A673 (cell line): ENCODE results near the gene NDUFB1. TPM values are rescaled to one million over a fixed set of nuclear protein-coding genes. Genes with fewer than 3 reads are reported as not detected.

Source experiments
- BruUV-seq: library from RNA; stranded (reverse); fragments of 400-500 nt; replicated peaks from 2 replicates; lab custom pipeline; 2021; lab: Mats Ljungman, UMichigan
- CTCF ChIA-PET: fragments of 300-600 bp; sonication (Branson Sonifier 250); formaldehyde crosslinking; loops from one replicate; lab custom pipeline; 2022; ENCODE audit warnings: antibody characterized with exemption; lab: Charles Lee
- POLR2A ChIA-PET: fragments of 300-600 bp; sonication (Branson Sonifier 250); formaldehyde crosslinking; loops from one replicate; lab custom pipeline; 2022; ENCODE audit warnings: antibody characterized with exemption; ENCODE audit not compliant: low non-redundant PET; lab: Charles Lee
- DNase-seq: peaks from one replicate; pipeline ENCODE4 v3.0.0-alpha.2; 2015; ENCODE audit warnings: low spot score
- H3K27ac ChIP-seq: fragments of 200-600 bp; sonication (generic); 2 replicates; pipeline ENCODE4 v1.5.1; 2016; ENCODE audit warnings: mixed run types, low read depth, mild to moderate bottlenecking, mixed read lengths, antibody characterized with exemption, low read length; ENCODE audit not compliant: poor library complexity, severe bottlenecking
- H3K27me3 ChIP-seq: fragments of 200-600 bp; sonication (generic); replicated peaks from 2 replicates; pipeline ENCODE4 v1.6.1; 2017; ENCODE audit warnings: mixed run types, low read depth, mild to moderate bottlenecking, mixed read lengths, antibody characterized with exemption, low read length; ENCODE audit not compliant: insufficient read depth, poor library complexity
- H3K36me3 ChIP-seq: fragments of 200-600 bp; sonication (generic); 2 replicates; pipeline ENCODE4 v1.6.1; 2016; ENCODE audit warnings: mixed run types, mild to moderate bottlenecking, mixed read lengths, antibody characterized with exemption, low read length; ENCODE audit not compliant: insufficient read depth, poor library complexity, severe bottlenecking
- H3K4me1 ChIP-seq: fragments of 200-600 bp; sonication (generic); 2 replicates; pipeline ENCODE4 v1.6.1; 2017; ENCODE audit warnings: mixed run types, mild to moderate bottlenecking, mixed read lengths, antibody characterized with exemption, low read length; ENCODE audit not compliant: insufficient read depth, poor library complexity, severe bottlenecking
- H3K4me3 ChIP-seq: fragments of 200-600 bp; sonication (generic); 2 replicates; pipeline ENCODE4 v1.5.1; 2016; ENCODE audit warnings: low read depth, mixed run types, mild to moderate bottlenecking, mixed read lengths, low read length; ENCODE audit not compliant: poor library complexity, severe bottlenecking
- H3K9me3 ChIP-seq: fragments of 200-600 bp; sonication (generic); 2 replicates; pipeline ENCODE4 v1.6.1; 2016; ENCODE audit warnings: mixed run types, low read depth, mild to moderate bottlenecking, mixed read lengths, antibody characterized with exemption, low read length; ENCODE audit not compliant: poor library complexity, severe bottlenecking
- EZH2 ChIP-seq: fragments of 200-600 bp; sonication (generic); IDR thresholded peaks from 2 replicates; pipeline ENCODE4 v1.6.1; 2017; ENCODE audit warnings: borderline replicate concordance, low read depth, mild to moderate bottlenecking, mixed read lengths, antibody characterized with exemption, low read length; ENCODE audit not compliant: poor library complexity, severe bottlenecking
- intact Hi-C: fragments of 100-400 bp; cut with micrococcal nuclease; formaldehyde crosslinking; loops from one replicate; pipeline ENCODE4 v1.10.0; 2022; ENCODE audit not compliant: unreplicated experiment
- total RNA-seq: library from RNA; stranded (reverse); gene quantifications from 2 replicates; pipeline ENCODE4 v1.2.3, GENCODE V29; 2021
- TF ChIP-seq, protein P1 (sequence below): fragments of 300-800, 200-600 bp; sonication (generic); conservative IDR thresholded peaks from 2 replicates; pipeline ENCODE4 v1.5.1; 2017; ENCODE audit warnings: low read depth, mild to moderate bottlenecking, antibody characterized with exemption, low read length, moderate library complexity, mixed read lengths

Gene NDUFB1
- total RNA-seq, 1 experiment from 2014 or later = 140 TPM

DNA sequence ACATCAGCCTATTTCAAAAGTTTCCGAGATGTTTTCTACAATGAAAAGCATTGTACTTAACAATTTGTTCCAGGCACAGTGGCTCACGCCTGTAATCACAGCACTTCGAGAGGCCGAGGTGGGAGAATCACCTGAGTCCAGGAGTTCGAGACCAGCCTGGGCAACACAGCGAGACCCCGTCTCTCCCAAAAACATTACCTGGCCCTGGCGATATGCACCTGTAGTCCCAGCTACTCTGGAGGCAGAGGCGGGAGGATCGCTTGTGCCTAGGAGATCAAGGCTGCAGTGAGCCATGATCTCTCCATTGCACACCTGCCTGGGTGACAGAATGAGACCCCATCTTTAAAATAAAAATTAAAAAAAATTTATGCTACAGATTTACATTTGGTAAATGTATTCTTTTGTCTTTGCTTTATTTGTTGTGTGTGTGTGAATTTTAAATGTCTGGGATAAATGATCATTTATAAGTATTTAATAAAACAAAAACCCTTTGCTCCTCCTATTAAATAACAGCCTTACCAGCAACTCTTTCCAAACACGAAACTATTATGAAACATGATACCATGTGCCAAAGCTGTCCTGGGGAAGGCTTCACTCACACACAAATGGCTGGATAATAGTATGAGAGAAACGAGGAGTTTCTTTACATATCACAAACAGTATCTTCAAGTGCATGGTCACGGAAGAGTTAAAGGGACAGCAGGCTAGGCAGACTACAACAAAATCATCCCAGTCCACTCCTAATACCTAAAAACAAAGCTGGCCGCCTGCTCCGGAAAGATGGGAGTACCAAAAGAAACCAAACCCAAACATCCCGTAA is 16.2 kb downstream of the NDUFB1 start:
- no peak for DNase-seq
- TSS peak; percentile 66 for BruUV-seq

DNA sequence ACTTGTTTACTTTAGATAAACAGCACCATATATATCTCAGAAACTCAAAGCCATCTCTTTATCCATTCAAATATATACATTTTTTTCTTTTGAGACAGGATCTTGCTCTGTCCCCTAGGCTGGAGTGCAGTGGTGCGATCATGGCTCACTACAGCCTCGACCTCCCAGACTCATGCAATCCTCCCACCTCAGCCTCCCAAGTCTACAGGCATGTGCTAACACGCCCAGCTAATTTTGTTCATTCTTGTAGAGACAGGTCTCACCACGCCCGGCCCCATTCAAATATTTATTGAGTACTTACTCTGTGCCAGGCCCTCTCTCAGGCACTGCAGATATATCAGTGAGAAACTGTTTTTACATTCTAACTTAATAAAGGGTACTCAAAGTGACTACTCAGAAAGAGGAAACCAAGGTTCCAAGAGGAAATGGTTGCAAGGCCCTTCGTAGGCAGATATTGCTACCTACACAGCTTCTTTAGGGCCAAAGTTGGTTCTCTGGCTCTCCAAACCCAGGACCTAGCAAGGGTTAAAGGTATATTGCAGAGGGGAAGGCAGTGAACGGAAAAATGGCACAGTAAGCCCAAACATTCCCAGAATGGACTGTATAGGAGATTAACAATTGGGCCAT is 18.0 kb downstream of the NDUFB1 start:
- no peaks in the 10 kb centered on the region for H3K9me3 ChIP-seq
- no TSS peak for BruUV-seq
- H3K4me1 ChIP-seq = peaks cover 5% of the 10 kb centered on the region
- DNase-seq = no peak
- CTCF ChIA-PET = no interaction called here
- POLR2A ChIA-PET = no interaction called here
- intact Hi-C loops = no loop called here
- H3K27me3 ChIP-seq = no peaks in the 10 kb centered on the region
- no peaks in the 10 kb centered on the region for H3K36me3 ChIP-seq
- TF ChIP-seq EZH2 = no peak
- TF ChIP-seq, protein P1, sequence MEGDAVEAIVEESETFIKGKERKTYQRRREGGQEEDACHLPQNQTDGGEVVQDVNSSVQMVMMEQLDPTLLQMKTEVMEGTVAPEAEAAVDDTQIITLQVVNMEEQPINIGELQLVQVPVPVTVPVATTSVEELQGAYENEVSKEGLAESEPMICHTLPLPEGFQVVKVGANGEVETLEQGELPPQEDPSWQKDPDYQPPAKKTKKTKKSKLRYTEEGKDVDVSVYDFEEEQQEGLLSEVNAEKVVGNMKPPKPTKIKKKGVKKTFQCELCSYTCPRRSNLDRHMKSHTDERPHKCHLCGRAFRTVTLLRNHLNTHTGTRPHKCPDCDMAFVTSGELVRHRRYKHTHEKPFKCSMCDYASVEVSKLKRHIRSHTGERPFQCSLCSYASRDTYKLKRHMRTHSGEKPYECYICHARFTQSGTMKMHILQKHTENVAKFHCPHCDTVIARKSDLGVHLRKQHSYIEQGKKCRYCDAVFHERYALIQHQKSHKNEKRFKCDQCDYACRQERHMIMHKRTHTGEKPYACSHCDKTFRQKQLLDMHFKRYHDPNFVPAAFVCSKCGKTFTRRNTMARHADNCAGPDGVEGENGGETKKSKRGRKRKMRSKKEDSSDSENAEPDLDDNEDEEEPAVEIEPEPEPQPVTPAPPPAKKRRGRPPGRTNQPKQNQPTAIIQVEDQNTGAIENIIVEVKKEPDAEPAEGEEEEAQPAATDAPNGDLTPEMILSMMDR = no peak
- no peak overlapping the region for H3K27ac ChIP-seq
- no peak overlapping the region for H3K4me3 ChIP-seq

More for the DNA sequence above, 16.2 kb downstream of the NDUFB1 start:
- H3K9me3 ChIP-seq = no peaks in the 10 kb centered on the region
- peaks cover 5% of the 10 kb centered on the region for H3K4me1 ChIP-seq
- peak overlapping the region; percentile 86 for H3K27ac ChIP-seq
- intact Hi-C loops = no loop called here
- POLR2A ChIA-PET = no interaction called here
- H3K27me3 ChIP-seq = no peaks in the 10 kb centered on the region
- CTCF ChIA-PET = no interaction called here
- H3K4me3 ChIP-seq = peak overlapping the region; percentile 70
- H3K36me3 ChIP-seq = no peaks in the 10 kb centered on the region
- TF ChIP-seq, protein P1 = no peak
- TF ChIP-seq EZH2 = no peak

DNA sequence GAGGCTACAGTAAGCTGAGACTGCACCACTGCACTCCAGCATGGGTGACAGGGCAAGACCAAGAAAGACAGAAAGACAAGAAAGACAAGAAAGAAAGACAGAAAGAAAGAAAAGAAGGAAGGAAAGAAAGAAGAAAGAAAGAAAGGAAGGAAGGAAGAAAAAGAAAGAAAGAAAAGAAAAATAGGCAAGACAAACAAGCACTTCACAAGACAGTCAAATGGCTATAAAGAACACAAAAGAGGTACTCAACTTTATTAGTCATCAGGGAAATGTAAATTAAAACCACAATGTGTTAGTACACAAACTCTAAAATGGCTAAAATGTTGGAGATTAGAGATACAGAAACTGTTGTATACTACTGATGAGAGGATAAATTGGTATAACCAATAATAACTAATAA is 21.7 kb downstream of the NDUFB1 start:
- intact Hi-C loops = no loop called here
- CTCF ChIA-PET = no interaction called here

More for the DNA sequence above, 21.7 kb downstream of the NDUFB1 start:
- no peak for DNase-seq
- Histone ChIP-seq H3K27me3 (no peaks in the 10 kb centered on the region), H3K4me1 (no peaks in the 10 kb centered on the region), H3K9me3 (no peaks in the 10 kb centered on the region), H3K27ac (no peak overlapping the region), H3K4me3 (no peak overlapping the region), H3K36me3 (peaks cover 9% of the 10 kb centered on the region)
- no peak for TF ChIP-seq EZH2
- TF ChIP-seq, protein P1 = no peak
- BruUV-seq = no TSS peak
- POLR2A ChIA-PET = interaction anchor here (0.6 kb wide), 1 partner anchor 693 kb away, joined by 5 read pairs; no protein-coding TSS in a partner anchor
